ENCODE data around the gene CA9.

Gene CA9

GRCh38 chr9:35669331-35670145, 4.2 kb upstream of the CA9 start:
- DNase-seq = no peak
- Histone ChIP-seq H3K36me3 (no peaks in the 10 kb centered on the region), H3K9me3 (no peaks in the 10 kb centered on the region), H3K27me3 (no peaks in the 10 kb centered on the region), H3K4me1 (no peaks in the 10 kb centered on the region), H3K4me3 (ENCODE audit: low read depth, low read length) (no peak overlapping the region)
- TF ChIP-seq, protein P1, sequence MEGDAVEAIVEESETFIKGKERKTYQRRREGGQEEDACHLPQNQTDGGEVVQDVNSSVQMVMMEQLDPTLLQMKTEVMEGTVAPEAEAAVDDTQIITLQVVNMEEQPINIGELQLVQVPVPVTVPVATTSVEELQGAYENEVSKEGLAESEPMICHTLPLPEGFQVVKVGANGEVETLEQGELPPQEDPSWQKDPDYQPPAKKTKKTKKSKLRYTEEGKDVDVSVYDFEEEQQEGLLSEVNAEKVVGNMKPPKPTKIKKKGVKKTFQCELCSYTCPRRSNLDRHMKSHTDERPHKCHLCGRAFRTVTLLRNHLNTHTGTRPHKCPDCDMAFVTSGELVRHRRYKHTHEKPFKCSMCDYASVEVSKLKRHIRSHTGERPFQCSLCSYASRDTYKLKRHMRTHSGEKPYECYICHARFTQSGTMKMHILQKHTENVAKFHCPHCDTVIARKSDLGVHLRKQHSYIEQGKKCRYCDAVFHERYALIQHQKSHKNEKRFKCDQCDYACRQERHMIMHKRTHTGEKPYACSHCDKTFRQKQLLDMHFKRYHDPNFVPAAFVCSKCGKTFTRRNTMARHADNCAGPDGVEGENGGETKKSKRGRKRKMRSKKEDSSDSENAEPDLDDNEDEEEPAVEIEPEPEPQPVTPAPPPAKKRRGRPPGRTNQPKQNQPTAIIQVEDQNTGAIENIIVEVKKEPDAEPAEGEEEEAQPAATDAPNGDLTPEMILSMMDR (IDR thresholded peaks at IDR 0.05; ENCODE audit: low read depth, low read length) = no peak

GRCh38 chr9:35674025-35674361, 265 bp downstream of the CA9 start:
- H3K36me3 ChIP-seq = no peaks in the 10 kb centered on the region
- no peaks in the 10 kb centered on the region for H3K27me3 ChIP-seq
- TF ChIP-seq, protein P1 (IDR thresholded peaks at IDR 0.05; ENCODE audit: low read depth, low read length) = no peak
- no peaks in the 10 kb centered on the region for H3K4me1 ChIP-seq
- DNase-seq = no peak
- H3K9me3 ChIP-seq = no peaks in the 10 kb centered on the region
- H3K4me3 ChIP-seq (ENCODE audit: low read depth, low read length) = no peak overlapping the region

- no peaks in the 10 kb centered on the region for H3K4me1 ChIP-seq
- TF ChIP-seq, protein P1 (IDR thresholded peaks at IDR 0.05; ENCODE audit: low read depth, low read length) = no peak
- H3K36me3 ChIP-seq = no peaks in the 10 kb centered on the region
- no peak for DNase-seq
- peak overlapping the region; percentile 52 for H3K4me3 ChIP-seq (ENCODE audit: low read depth, low read length)
- no peaks in the 10 kb centered on the region for H3K9me3 ChIP-seq
- H3K27me3 ChIP-seq = no peaks in the 10 kb centered on the region
Measured at GRCh38 chr9:35675204-35675603, 1.5 kb downstream of the CA9 start.

- TF ChIP-seq, protein P1 (IDR thresholded peaks at IDR 0.05; ENCODE audit: low read depth, low read length) = no peak
- Histone ChIP-seq H3K9me3 (no peaks in the 10 kb centered on the region), H3K4me3 (ENCODE audit: low read depth, low read length) (peak overlapping the region; percentile 52), H3K4me1 (no peaks in the 10 kb centered on the region), H3K27me3 (no peaks in the 10 kb centered on the region), H3K36me3 (no peaks in the 10 kb centered on the region)
- DNase-seq = peak; percentile 85
Measured at GRCh38 chr9:35675732-35676392, 2.1 kb downstream of the CA9 start.

GRCh38 chr9:35679091-35679490, 5.4 kb downstream of the CA9 start:
- TF ChIP-seq, protein P1 (IDR thresholded peaks at IDR 0.05; ENCODE audit: low read depth, low read length) = no peak
- DNase-seq = no peak
- H3K4me1 ChIP-seq = 0 out of 2 replicates have a peak, but pooled peaks cover 2% of the 10 kb centered on the region

More at GRCh38 chr9:35679091-35679490, 5.4 kb downstream of the CA9 start:
- no peaks in the 10 kb centered on the region for H3K9me3 ChIP-seq
- no peaks in the 10 kb centered on the region for H3K36me3 ChIP-seq
- H3K27me3 ChIP-seq = no peaks in the 10 kb centered on the region
- no peak overlapping the region for H3K4me3 ChIP-seq (ENCODE audit: low read depth, low read length)
